Measurements from ENCODE around the gene GPC6.

GPC6 gene

DNA sequence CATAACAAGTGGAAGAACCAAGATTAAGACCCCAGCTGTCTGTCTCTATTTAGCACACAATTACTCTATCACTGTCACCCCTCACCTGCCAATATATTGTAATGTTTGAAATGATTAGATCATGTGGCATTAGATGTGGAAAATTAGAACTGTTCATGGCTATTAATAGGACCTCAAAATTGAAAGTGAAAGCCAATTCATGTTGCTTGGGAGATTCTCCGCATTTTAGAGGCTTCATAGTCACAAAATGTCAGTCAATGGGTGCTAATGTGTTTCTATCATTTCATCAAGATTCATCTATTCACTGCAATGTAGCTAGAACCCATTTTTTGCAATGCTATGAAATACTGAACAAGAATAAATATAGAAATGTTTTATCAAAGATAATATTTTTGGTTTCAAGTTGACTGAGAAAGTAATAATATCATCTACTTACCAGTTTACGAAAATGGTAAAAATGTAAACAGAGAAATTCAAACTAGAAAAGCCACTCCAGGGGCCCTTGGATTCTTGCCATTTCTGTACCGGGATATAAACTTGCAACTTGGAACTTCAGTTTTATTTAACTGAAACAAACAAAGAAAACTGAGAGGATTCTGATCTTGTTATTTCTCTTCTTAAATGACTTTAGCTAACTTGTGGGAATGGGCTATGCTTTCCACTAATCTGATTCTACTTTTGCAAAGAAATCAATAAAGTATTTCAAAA lies 864.3 kb downstream of the GPC6 start:
- H3K9me3 ChIP-seq (ENCODE audit: insufficient read depth, low read length) = no peaks in the 10 kb centered on the region
- TF ChIP-seq EZH2phosphoT487 (conservative IDR thresholded peaks at IDR 0.05; ENCODE audit: low read length) = no peak
- TF ChIP-seq, protein P1, sequence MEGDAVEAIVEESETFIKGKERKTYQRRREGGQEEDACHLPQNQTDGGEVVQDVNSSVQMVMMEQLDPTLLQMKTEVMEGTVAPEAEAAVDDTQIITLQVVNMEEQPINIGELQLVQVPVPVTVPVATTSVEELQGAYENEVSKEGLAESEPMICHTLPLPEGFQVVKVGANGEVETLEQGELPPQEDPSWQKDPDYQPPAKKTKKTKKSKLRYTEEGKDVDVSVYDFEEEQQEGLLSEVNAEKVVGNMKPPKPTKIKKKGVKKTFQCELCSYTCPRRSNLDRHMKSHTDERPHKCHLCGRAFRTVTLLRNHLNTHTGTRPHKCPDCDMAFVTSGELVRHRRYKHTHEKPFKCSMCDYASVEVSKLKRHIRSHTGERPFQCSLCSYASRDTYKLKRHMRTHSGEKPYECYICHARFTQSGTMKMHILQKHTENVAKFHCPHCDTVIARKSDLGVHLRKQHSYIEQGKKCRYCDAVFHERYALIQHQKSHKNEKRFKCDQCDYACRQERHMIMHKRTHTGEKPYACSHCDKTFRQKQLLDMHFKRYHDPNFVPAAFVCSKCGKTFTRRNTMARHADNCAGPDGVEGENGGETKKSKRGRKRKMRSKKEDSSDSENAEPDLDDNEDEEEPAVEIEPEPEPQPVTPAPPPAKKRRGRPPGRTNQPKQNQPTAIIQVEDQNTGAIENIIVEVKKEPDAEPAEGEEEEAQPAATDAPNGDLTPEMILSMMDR (IDR thresholded peaks at IDR 0.05; ENCODE audit: insufficient read depth, low read length, poor library complexity, severe bottlenecking) = no peak
- no peak overlapping the region for H3K4me3 ChIP-seq (ENCODE audit: insufficient read depth, low read length, poor library complexity, severe bottlenecking)
- H4K20me1 ChIP-seq (ENCODE audit: low read depth, low read length) = no peaks in the 10 kb centered on the region
- H3F3A ChIP-seq (ENCODE audit: insufficient read depth) = no peaks in the 10 kb centered on the region
- no peaks in the 10 kb centered on the region for H3K79me2 ChIP-seq (ENCODE audit: insufficient read depth, low read length)
- H3K27me3 ChIP-seq (ENCODE audit: low read length) = no peaks in the 10 kb centered on the region
- H3K27ac ChIP-seq (ENCODE audit: low read depth, low read length) = no peak overlapping the region
- no peak overlapping the region for H2AFZ ChIP-seq (ENCODE audit: low read depth, low read length, severe bottlenecking)
- no peaks in the 10 kb centered on the region for H3K9me2 ChIP-seq (replicated peaks; ENCODE audit: insufficient read depth, low read length)
- no peaks in the 10 kb centered on the region for H3K36me3 ChIP-seq (ENCODE audit: low read length)
- no peak overlapping the region for H3K4me2 ChIP-seq (ENCODE audit: low read depth, low read length, poor library complexity, severe bottlenecking)
- H3K9ac ChIP-seq (ENCODE audit: low read length) = no peak overlapping the region

DNA sequence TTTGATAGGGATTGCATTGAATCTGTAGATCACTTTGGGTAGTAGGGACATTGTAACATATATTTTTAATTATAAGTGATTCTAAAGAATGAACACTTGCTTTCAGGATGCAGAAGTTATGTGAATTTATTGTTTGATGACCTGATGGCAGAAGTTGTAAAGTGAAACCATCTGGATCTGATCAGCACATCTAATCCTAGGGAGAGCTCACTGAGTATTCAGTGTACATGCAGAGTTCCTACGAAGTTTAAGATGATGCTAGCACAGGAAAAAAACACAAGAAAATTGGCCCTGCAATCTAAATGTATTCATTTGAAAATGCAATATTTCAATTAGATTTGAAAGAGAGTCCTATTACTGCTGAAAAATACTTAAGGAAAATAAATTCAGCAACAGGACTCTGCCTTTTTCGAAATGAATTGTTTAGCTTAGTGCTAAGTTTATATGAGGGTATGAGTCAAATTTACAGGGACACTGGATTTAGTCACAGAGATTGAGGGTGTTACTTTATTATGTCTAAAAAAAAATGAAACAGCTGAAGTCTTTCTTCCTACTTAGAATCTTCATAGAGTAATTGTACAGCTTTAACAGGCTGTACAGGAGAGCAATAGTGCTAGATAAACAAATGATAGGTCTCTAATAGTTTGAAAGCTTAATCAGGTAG lies 867.2 kb downstream of the GPC6 start:
- TF ChIP-seq, protein P1 (IDR thresholded peaks at IDR 0.05; ENCODE audit: insufficient read depth, low read length, poor library complexity, severe bottlenecking) = no peak
- Histone ChIP-seq H3K27ac (ENCODE audit: low read depth, low read length) (no peak overlapping the region), H3K4me3 (ENCODE audit: insufficient read depth, low read length, poor library complexity, severe bottlenecking) (no peak overlapping the region), H3K79me2 (ENCODE audit: insufficient read depth, low read length) (no peaks in the 10 kb centered on the region), H3K9me2 (replicated peaks; ENCODE audit: insufficient read depth, low read length) (no peaks in the 10 kb centered on the region), H3F3A (ENCODE audit: insufficient read depth) (no peaks in the 10 kb centered on the region), H2AFZ (ENCODE audit: low read depth, low read length, severe bottlenecking) (no peak overlapping the region), H3K4me2 (ENCODE audit: low read depth, low read length, poor library complexity, severe bottlenecking) (no peak overlapping the region), H3K9me3 (ENCODE audit: insufficient read depth, low read length) (no peaks in the 10 kb centered on the region), H3K9ac (ENCODE audit: low read length) (no peak overlapping the region), H4K20me1 (ENCODE audit: low read depth, low read length) (no peaks in the 10 kb centered on the region), H3K27me3 (ENCODE audit: low read length) (no peaks in the 10 kb centered on the region), H3K36me3 (ENCODE audit: low read length) (no peaks in the 10 kb centered on the region)

DNA sequence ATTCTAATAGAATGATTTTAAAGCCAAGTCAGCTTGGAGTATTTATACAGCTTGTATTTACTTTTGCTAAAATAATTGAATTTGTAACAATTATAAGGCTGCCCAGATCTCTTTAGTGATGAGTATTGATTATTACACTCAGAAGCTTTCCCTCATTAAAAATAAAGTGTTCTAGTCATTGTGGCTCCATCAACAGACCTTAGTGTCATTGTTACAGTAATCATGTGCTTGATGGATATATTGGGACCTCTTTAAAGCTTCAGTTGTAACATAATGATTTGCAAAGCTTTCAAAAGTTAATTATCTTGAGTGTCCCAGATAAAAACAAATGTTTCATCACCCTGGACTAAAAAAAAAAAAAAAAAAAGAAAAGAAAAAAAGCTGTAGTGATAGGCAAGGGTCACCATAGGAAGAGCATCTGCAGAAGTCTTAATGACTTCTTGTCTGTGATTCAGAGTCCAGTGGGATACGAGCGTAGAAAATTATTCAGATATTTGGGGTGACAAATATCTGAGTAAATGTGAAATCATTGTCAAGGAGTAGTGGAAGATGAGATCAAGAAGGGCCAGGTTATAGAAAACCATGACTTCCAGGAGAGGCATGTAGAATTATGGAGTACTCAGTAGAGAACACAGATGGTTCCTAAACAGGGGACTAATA lies 883.2 kb downstream of the GPC6 start:
- Histone ChIP-seq H3K9me2 (replicated peaks; ENCODE audit: insufficient read depth, low read length) (no peaks in the 10 kb centered on the region), H3K9me3 (ENCODE audit: insufficient read depth, low read length) (no peaks in the 10 kb centered on the region), H3K9ac (ENCODE audit: low read length) (no peak overlapping the region), H3K27ac (ENCODE audit: low read depth, low read length) (no peak overlapping the region), H4K20me1 (ENCODE audit: low read depth, low read length) (no peaks in the 10 kb centered on the region), H3K4me3 (ENCODE audit: insufficient read depth, low read length, poor library complexity, severe bottlenecking) (no peak overlapping the region), H2AFZ (ENCODE audit: low read depth, low read length, severe bottlenecking) (no peak overlapping the region), H3K79me2 (ENCODE audit: insufficient read depth, low read length) (no peaks in the 10 kb centered on the region), H3K27me3 (ENCODE audit: low read length) (no peaks in the 10 kb centered on the region), H3F3A (ENCODE audit: insufficient read depth) (no peaks in the 10 kb centered on the region), H3K36me3 (ENCODE audit: low read length) (no peaks in the 10 kb centered on the region), H3K4me2 (ENCODE audit: low read depth, low read length, poor library complexity, severe bottlenecking) (no peak overlapping the region)
- TF ChIP-seq EZH2phosphoT487 (conservative IDR thresholded peaks at IDR 0.05; ENCODE audit: low read length) = no peak
- TF ChIP-seq, protein P1 (IDR thresholded peaks at IDR 0.05; ENCODE audit: insufficient read depth, low read length, poor library complexity, severe bottlenecking) = no peak
